Calu3 (cell line): ENCODE data around the gene GNAT1. TPM values are rescaled to one million over a fixed set of nuclear protein-coding genes. Genes with fewer than 3 reads are reported as not detected.
A peak's percentile ranks its signal among the peaks of the same experiment; 100 is the strongest.

ENCODE experiments used
- BruUV-seq: library from RNA; stranded (reverse); fragments of 400-500 nt; replicated peaks from 2 replicates; lab custom pipeline; 2021; lab: Mats Ljungman, UMichigan
- CTCF ChIA-PET: fragments of 300-600 bp; sonication (Branson Sonifier 250); formaldehyde crosslinking; loops from one replicate; lab custom pipeline; 2022; ENCODE audit warnings: antibody characterized with exemption; lab: Charles Lee
- DNase-seq: peaks from one replicate; pipeline ENCODE4 v3.0.0; 2022
- H3K27ac Mint-ChIP-seq: one replicate; pipeline ENCODE4 v1.8.0; 2022; ENCODE audit warnings: mixed read lengths; ENCODE audit not compliant: unreplicated experiment
- H3K27me3 Mint-ChIP-seq: one replicate; pipeline ENCODE4 v1.8.0; 2022; ENCODE audit warnings: mixed read lengths; ENCODE audit not compliant: unreplicated experiment
- H3K36me3 Mint-ChIP-seq: one replicate; pipeline ENCODE4 v1.8.0; 2022; ENCODE audit warnings: mild to moderate bottlenecking, moderate library complexity, mixed read lengths; ENCODE audit not compliant: insufficient read depth, unreplicated experiment
- H3K4me1 Mint-ChIP-seq: one replicate; pipeline ENCODE4 v1.8.0; 2022; ENCODE audit warnings: mild to moderate bottlenecking, low read depth, mixed read lengths; ENCODE audit not compliant: unreplicated experiment
- H3K4me3 Mint-ChIP-seq: one replicate; pipeline ENCODE4 v1.8.0; 2022; ENCODE audit warnings: mild to moderate bottlenecking, low read depth, moderate library complexity, mixed read lengths; ENCODE audit not compliant: unreplicated experiment
- H3K9me3 Mint-ChIP-seq: one replicate; pipeline ENCODE4 v1.8.0; 2022; ENCODE audit warnings: low read depth, mixed read lengths; ENCODE audit not compliant: unreplicated experiment
- CTCF ChIP-seq: fragments of 200-600 bp; IDR thresholded peaks from one replicate; pipeline ENCODE4 v1.8.0; 2022; ENCODE audit warnings: antibody characterized with exemption; ENCODE audit not compliant: unreplicated experiment
- intact Hi-C: fragments of 100-400 bp; cut with micrococcal nuclease; formaldehyde crosslinking; loops from one replicate; pipeline ENCODE4 v1.10.0; 2022; ENCODE audit not compliant: unreplicated experiment
- total RNA-seq: library from RNA; stranded (reverse); gene quantifications from 2 replicates; pipeline ENCODE4 v1.2.3, GENCODE V29; 2022

Gene GNAT1
- total RNA-seq, 1 experiment from 2014 or later, result not detected

DNA sequence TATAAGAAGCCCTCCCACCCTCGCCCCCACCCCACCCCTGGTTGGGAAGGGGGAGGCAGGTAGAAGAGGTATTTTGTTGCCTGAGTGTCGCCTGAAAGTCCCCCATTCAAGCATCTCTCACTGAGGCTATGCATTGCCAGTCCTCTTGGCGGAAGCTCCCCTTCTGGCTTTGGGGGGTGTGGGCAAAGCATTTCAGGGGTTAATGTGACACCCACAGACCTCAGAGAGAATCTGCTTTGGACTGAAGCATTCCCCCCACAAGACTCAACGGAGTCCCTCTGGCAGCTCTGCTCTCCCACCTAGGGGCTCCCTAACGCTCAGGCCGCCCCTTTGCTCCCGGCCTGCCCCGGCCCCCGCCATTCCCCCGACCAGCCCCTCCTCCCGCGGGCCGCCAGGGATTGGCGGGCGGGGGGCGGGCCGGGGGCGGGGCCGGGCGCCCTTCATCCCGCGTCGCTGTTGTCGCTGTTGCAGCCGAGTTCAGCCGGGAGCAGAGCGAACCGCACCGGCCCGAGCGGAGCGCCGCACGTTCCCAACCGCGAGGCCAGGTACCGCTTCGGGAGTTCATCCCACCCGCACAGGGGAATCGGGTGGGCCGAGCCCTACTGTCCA lies 13.5 kb downstream of the GNAT1 start, which contains the start of gene SLC38A3:
Gene SLC38A3, plus strand, starts transcription at position 468 of the 609 bp plus-strand sequence. CDS start 8,929 bp downstream, outside the sequence.
- peak; percentile 31 for DNase-seq

GRCh38 chr3:50205413-50206276 lies 14.2 kb downstream of the GNAT1 start:
- Mint-ChIP-seq H3K9me3 (no peaks in the 10 kb centered on the region), H3K27ac (no peak overlapping the region), H3K4me1 (no peaks in the 10 kb centered on the region), H3K27me3 (peaks cover 68% of the 10 kb centered on the region), H3K36me3 (no peaks in the 10 kb centered on the region), H3K4me3 (peak overlapping the region; percentile 64)
- DNase-seq, result peak; percentile 41
- BruUV-seq, result no TSS peak
- intact Hi-C loops, result no loop called here
- CTCF ChIA-PET, result interaction anchor here (1.1 kb wide), 1 partner anchor 20 kb away, joined by 3 read pairs; no protein-coding TSS in a partner anchor
- no peak for TF ChIP-seq CTCF

More for the DNA sequence above, 13.5 kb downstream of the GNAT1 start, which contains the start of gene SLC38A3:
- intact Hi-C loops, result no loop called here
- no peaks in the 10 kb centered on the region for H3K36me3 Mint-ChIP-seq
- no peaks in the 10 kb centered on the region for H3K4me1 Mint-ChIP-seq
- H3K27ac Mint-ChIP-seq, result no peak within 1 kb of the TSS
- H3K9me3 Mint-ChIP-seq, result no peaks in the 10 kb centered on the region
- TF ChIP-seq CTCF, result no peak
- peak within 1 kb of the TSS; percentile 64 for H3K4me3 Mint-ChIP-seq
- CTCF ChIA-PET, result interaction anchor here (1.1 kb wide), 1 partner anchor 21 kb away, joined by 3 read pairs; no protein-coding TSS in a partner anchor
- no TSS peak for BruUV-seq
- H3K27me3 Mint-ChIP-seq, result peaks cover 70% of the 10 kb centered on the region

DNA sequence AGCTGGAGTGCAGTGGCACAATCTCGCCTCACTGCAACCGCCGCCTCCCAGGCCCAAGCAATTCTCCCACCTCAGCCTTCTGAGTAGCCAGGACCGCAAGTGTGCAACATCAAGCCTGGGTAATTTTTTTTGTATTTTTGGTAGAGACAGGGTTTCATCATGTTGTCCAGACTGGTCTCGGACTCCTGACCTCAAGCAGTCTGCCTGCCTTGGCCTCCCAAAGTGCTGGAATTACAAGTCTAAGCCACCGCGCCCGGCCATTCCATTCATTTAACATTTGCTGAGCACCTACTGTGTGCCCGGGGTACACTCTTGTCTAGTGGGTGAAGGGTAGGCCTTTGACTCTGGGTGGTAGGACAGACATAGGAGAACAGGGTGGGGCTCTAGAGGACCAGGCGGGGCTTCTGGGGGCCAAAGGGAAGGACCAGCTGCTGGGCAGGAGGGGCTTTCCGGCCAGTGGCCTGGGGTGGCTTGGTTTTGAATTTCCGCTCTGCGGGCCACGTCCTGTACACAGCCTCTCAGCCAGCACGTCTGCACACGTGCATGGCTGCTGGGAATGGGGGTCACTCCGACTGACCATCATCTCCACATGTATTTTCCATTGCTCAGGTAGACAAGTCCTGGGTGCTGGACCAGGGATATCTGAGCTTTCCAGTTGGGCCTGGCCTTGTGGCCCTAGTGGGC lies 16.1 kb downstream of the GNAT1 start:
- intact Hi-C loops, result no loop called here
- Mint-ChIP-seq H3K36me3 (no peaks in the 10 kb centered on the region), H3K4me3 (no peak overlapping the region), H3K27me3 (peaks cover 50% of the 10 kb centered on the region), H3K4me1 (no peaks in the 10 kb centered on the region), H3K27ac (no peak overlapping the region), H3K9me3 (no peaks in the 10 kb centered on the region)
- CTCF ChIA-PET, result no interaction called here
- no TSS peak for BruUV-seq
- TF ChIP-seq CTCF, result no peak
- no peak for DNase-seq

DNA sequence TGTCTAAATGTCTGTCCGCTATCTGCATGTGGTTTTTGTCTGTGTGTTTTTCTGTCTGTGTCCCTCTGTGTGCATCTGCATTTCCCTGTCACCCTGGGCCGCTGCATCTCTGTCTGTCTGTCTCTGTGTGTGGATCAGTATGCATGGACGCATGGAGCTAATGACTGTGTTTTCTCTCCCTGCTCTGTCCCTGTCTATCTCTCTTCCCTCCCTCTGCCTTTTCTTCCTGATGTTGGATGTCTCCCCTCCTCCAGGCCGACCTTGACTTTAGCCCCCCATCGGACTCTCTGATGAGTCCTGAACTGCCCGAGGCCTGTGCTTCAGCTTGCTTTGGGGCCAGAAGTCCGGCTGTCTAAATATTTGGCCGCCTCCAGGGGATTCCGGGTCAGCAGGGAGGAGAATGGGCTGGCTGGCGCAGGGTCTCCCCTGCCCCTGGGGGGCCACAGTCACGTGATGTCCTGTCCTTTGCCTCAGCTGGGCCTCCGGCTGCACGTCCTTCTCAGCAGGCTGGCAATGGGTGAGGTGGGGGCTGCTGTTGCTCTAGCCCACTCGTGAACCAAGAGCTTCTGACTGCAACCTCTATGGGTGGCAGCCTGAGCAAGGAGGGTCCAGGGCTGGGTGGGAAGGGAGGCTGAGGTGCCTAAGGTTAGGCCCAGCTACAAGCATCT lies 17.4 kb downstream of the GNAT1 start:
- no peak overlapping the region for H3K4me3 Mint-ChIP-seq
- no peak for TF ChIP-seq CTCF
- CTCF ChIA-PET, result interaction anchor here (0.7 kb wide), 1 partner anchor 203 kb away, joined by 3 read pairs; no protein-coding TSS in a partner anchor
- no peaks in the 10 kb centered on the region for H3K9me3 Mint-ChIP-seq
- peaks cover 37% of the 10 kb centered on the region for H3K27me3 Mint-ChIP-seq
- BruUV-seq, result no TSS peak
- H3K27ac Mint-ChIP-seq, result no peak overlapping the region
- DNase-seq, result no peak
- no peaks in the 10 kb centered on the region for H3K36me3 Mint-ChIP-seq
- intact Hi-C loops, result no loop called here
- no peaks in the 10 kb centered on the region for H3K4me1 Mint-ChIP-seq
